ENCODE measurements around the gene ZNF598.

DNA sequence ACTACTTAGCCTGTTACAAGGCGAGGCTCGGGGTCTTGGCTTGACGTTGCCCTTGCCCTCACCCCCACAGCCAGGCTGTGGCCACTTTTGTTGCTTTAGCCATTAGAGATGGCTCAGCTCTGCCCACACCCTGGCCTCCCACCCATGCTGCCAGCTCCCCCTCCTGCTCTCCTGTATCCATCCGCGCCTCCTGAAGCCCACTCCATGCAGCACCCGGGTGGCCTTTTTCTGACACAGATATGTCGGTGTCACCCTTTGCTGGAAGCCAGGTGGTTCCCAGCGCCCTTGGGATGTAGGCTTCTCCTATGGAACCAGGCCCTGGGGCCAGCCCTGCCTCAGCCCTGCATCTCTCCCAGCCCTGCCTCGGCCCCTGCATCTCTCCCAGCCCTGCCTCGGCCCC lies 47.8 kb upstream of the ZNF598 start:
- TF ChIP-seq POLR2A (IDR thresholded peaks at IDR 0.05; ENCODE audit: low read depth, low read length) (no peak), POLR2AphosphoS5 (IDR thresholded peaks at IDR 0.05; ENCODE audit: low read depth, low read length) (no peak)
